PC-9 (cell line): ENCODE measurements around the gene ZNF343. TPM values are rescaled to one million over a fixed set of nuclear protein-coding genes. Genes with fewer than 3 reads are reported as not detected.
"Not testable (repeated sequence)": the region's sequence is repeated elsewhere in the genome, so short reads cannot be mapped to it uniquely, and the experiment has no call there.

Experiments
- BruUV-seq: library from RNA; stranded (reverse); fragments of 400-500 nt; replicated peaks from 2 replicates; lab custom pipeline; 2021; lab: Mats Ljungman, UMichigan
- CTCF ChIA-PET: fragments of 300-600 bp; sonication (Branson Sonifier 250); formaldehyde crosslinking; loops from one replicate; lab custom pipeline; 2022; ENCODE audit warnings: antibody characterized with exemption; lab: Charles Lee
- POLR2A ChIA-PET: fragments of 300-600 bp; sonication (Branson Sonifier 250); formaldehyde crosslinking; loops from one replicate; lab custom pipeline; 2022; ENCODE audit warnings: antibody characterized with exemption; ENCODE audit not compliant: unreplicated experiment; lab: Charles Lee
- DNase-seq, 2 experiments: peaks; one replicate each; pipeline versions ENCODE4 v3.0.0 to v3.0.0-alpha.2; 2015 to 2022; ENCODE audit warnings: mixed read lengths in 1 of 2
- H2AFZ ChIP-seq: fragments of 200-600 bp; sonication (generic); 2 replicates; pipeline ENCODE4 v1.8.1; 2017; ENCODE audit warnings: antibody characterized with exemption
- H3F3A ChIP-seq: fragments of 200-600 bp; sonication (generic); 2 replicates; pipeline ENCODE4 v1.8.1; 2017; ENCODE audit warnings: antibody characterized with exemption, mild to moderate bottlenecking, low read depth; ENCODE audit not compliant: insufficient read depth
- H3K27ac ChIP-seq: fragments of 200-600 bp; sonication (generic); 2 replicates; pipeline ENCODE4 v1.6.1; 2016; ENCODE audit warnings: mixed run types
- H3K27me3 ChIP-seq: fragments of 200-600 bp; sonication (generic); 2 replicates; pipeline ENCODE4 v1.6.1; 2016; ENCODE audit warnings: low read depth, mixed run types; ENCODE audit not compliant: insufficient read depth
- H3K36me3 ChIP-seq: fragments of 200-600 bp; sonication (generic); 2 replicates; pipeline ENCODE4 v1.6.1; 2016; ENCODE audit warnings: low read depth, mixed run types
- H3K4me1 ChIP-seq: fragments of 200-600 bp; sonication (generic); replicated peaks from 2 replicates; pipeline ENCODE4 v1.6.1; 2016; ENCODE audit warnings: mixed run types; ENCODE audit not compliant: insufficient read depth
- H3K4me2 ChIP-seq: fragments of 200-600 bp; sonication (generic); 2 replicates; pipeline ENCODE4 v1.6.1; 2017; ENCODE audit warnings: mixed run types
- H3K4me3 ChIP-seq: fragments of 200-600 bp; sonication (generic); 2 replicates; pipeline ENCODE4 v1.6.1; 2016; ENCODE audit warnings: mixed run types
- H3K79me2 ChIP-seq: fragments of 200-600 bp; sonication (generic); 2 replicates; pipeline ENCODE4 v1.6.1; 2017; ENCODE audit warnings: low read depth, mixed run types
- H3K9me2 ChIP-seq: fragments of 200-600 bp; sonication (generic); 2 replicates; pipeline ENCODE4 v1.8.1; 2017; ENCODE audit warnings: mild to moderate bottlenecking; ENCODE audit not compliant: insufficient read depth
- H3K9me3 ChIP-seq: fragments of 200-600 bp; sonication (generic); 2 replicates; pipeline ENCODE4 v1.8.1; 2016; ENCODE audit warnings: low read depth; ENCODE audit not compliant: insufficient read depth
- H4K20me1 ChIP-seq: fragments of 200-600 bp; sonication (generic); 2 replicates; pipeline ENCODE4 v1.8.1; 2017; ENCODE audit not compliant: insufficient read depth
- EZH2 ChIP-seq: fragments of 200-600 bp; sonication (generic); IDR thresholded peaks from 2 replicates; pipeline ENCODE4 v1.8.0; 2017; ENCODE audit warnings: antibody characterized with exemption, low read depth
- intact Hi-C: fragments of 100-400 bp; cut with micrococcal nuclease; formaldehyde crosslinking; loops from one replicate; pipeline ENCODE4 v1.10.0; 2022; ENCODE audit not compliant: unreplicated experiment
- total RNA-seq: library from RNA; stranded (reverse); gene quantifications from 2 replicates; pipeline ENCODE4 v1.2.3, GENCODE V29; 2021
- TF ChIP-seq, protein P1 (sequence below): fragments of 200-600 bp; sonication (generic); conservative IDR thresholded peaks from 2 replicates; pipeline ENCODE4 v1.6.1; 2017; ENCODE audit warnings: mixed run types, antibody characterized with exemption, mild to moderate bottlenecking, moderate library complexity

ZNF343 gene
- total RNA-seq, 1 experiment from 2014 or later: 10.0 TPM

DNA sequence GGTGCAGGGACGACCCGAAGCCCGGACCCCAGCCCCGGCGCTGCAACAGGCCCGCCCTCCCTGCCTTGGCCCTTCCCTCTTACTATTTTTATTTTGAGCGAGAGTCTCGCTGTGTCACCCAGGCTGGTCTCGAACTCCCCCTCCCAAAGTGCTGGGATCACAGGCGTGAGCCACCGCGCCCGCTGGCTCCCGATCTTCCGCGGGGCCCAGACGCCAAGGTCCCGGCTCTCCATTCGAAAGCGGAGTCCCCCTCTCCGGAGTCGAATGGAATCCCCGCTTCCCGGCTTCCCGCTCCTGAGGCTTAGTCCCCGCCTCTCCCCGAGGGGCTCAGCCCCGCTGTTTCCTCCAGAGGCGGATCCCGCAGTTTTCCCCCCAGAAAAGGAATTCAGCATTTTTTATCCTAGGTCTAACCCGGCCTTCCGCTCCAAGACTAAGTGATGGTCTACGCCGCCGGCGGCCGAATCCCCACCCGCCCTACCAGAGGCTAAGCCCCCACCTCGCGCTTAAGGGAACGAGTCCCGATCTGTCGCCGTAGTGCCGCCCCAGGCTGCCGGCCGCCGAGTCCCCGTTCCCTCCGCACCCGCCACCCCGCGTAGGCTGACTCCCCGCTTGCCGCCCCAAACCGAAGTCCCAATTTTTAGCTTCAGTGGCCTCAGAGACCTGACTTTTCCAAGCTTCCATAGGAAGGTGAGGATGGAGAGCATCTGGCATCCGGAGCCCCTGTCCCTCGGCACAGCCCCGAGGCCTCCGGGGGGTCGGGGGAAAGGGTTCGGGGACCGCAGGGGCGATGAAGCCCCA lies 16.2 kb upstream of the ZNF343 start:
- H3K4me2 ChIP-seq: peak overlapping the region; percentile 98
- TF ChIP-seq EZH2: no peak
- TF ChIP-seq, protein P1, sequence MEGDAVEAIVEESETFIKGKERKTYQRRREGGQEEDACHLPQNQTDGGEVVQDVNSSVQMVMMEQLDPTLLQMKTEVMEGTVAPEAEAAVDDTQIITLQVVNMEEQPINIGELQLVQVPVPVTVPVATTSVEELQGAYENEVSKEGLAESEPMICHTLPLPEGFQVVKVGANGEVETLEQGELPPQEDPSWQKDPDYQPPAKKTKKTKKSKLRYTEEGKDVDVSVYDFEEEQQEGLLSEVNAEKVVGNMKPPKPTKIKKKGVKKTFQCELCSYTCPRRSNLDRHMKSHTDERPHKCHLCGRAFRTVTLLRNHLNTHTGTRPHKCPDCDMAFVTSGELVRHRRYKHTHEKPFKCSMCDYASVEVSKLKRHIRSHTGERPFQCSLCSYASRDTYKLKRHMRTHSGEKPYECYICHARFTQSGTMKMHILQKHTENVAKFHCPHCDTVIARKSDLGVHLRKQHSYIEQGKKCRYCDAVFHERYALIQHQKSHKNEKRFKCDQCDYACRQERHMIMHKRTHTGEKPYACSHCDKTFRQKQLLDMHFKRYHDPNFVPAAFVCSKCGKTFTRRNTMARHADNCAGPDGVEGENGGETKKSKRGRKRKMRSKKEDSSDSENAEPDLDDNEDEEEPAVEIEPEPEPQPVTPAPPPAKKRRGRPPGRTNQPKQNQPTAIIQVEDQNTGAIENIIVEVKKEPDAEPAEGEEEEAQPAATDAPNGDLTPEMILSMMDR: peak; percentile 41; the same call in 1 of the 2 replicates
- no peaks in the 10 kb centered on the region for H4K20me1 ChIP-seq
- peaks cover 21% of the 10 kb centered on the region for H3K27me3 ChIP-seq
- DNase-seq: peak in 1 of 2 experiments; percentile 48
- ChIA-PET CTCF (interaction anchor here (0.6 to 1.0 kb wide), 5 partner anchors 11 to 376 kb away, joined by 3 to 14 read pairs (median 4); partner anchors contain the start of gene SNRPB), POLR2A (no interaction called here)
- H2AFZ ChIP-seq: peak overlapping the region; percentile 99
- no peak overlapping the region for H3K27ac ChIP-seq
- no peaks in the 10 kb centered on the region for H3K79me2 ChIP-seq
- no peaks in the 10 kb centered on the region for H3K36me3 ChIP-seq
- no peaks in the 10 kb centered on the region for H3K9me3 ChIP-seq
- H3K9me2 ChIP-seq: no peaks in the 10 kb centered on the region
- H3F3A ChIP-seq: no peaks in the 10 kb centered on the region
- BruUV-seq: TSS peak; percentile 72
- H3K4me3 ChIP-seq: peak overlapping the region; percentile 98
- intact Hi-C loops: loop anchor here (1.0 kb wide), 1 partner anchor 122 kb away; no protein-coding TSS in a partner anchor
- H3K4me1 ChIP-seq: no peaks in the 10 kb centered on the region

GRCh38 chr20:2523919-2524708 lies 15.4 kb upstream of the ZNF343 start:
- TSS peak; percentile 64 for BruUV-seq
- peak overlapping the region; percentile 98 for H3K4me3 ChIP-seq
- H3K4me1 ChIP-seq: no peaks in the 10 kb centered on the region
- POLR2A ChIA-PET: interaction anchor here (0.5 kb wide), 1 partner anchor 780 kb away, joined by 4 read pairs; no protein-coding TSS in a partner anchor
- no peak overlapping the region for H3K27ac ChIP-seq
- no peaks in the 10 kb centered on the region for H3K36me3 ChIP-seq
- H3K79me2 ChIP-seq: no peaks in the 10 kb centered on the region
- no peaks in the 10 kb centered on the region for H3K9me2 ChIP-seq
- peak overlapping the region; percentile 99 for H2AFZ ChIP-seq
- H3K9me3 ChIP-seq: no peaks in the 10 kb centered on the region
- peaks cover 15% of the 10 kb centered on the region for H3K27me3 ChIP-seq
- intact Hi-C loops: loop anchor here (1.0 kb wide), 1 partner anchor 123 kb away; no protein-coding TSS in a partner anchor
- DNase-seq: peak; percentile 44 to 82
- CTCF ChIA-PET: interaction anchor here (0.6 to 1.0 kb wide), 7 partner anchors 10 to 530 kb away, joined by 3 to 14 read pairs (median 4); partner anchors contain the start of gene SNRPB
- no peak for TF ChIP-seq EZH2
- TF ChIP-seq, protein P1: peak; percentile 96
- no peaks in the 10 kb centered on the region for H4K20me1 ChIP-seq
- H3K4me2 ChIP-seq: peak overlapping the region; percentile 98
- no peaks in the 10 kb centered on the region for H3F3A ChIP-seq

- H3K27ac ChIP-seq, H3F3A ChIP-seq, H3K36me3 ChIP-seq, DNase-seq, H4K20me1 ChIP-seq, H3K9me3 ChIP-seq, H3K4me2 ChIP-seq, H3K4me1 ChIP-seq, intact Hi-C loops, H3K79me2 ChIP-seq, BruUV-seq, H3K27me3 ChIP-seq, H3K4me3 ChIP-seq, H3K9me2 ChIP-seq, H2AFZ ChIP-seq: not testable (repeated sequence)
- CTCF ChIA-PET: interaction anchor here (0.6 kb wide), 3 partner anchors 16 to 531 kb away, joined by 3 to 6 read pairs (median 5); no protein-coding TSS in a partner anchor
- POLR2A ChIA-PET: interaction anchor here (0.6 to 0.8 kb wide), 2 partner anchors 129 to 710 kb away, joined by 9 to 11 read pairs; no protein-coding TSS in a partner anchor
These were observed 14.2 kb upstream of the ZNF343 start for GRCh38 chr20:2522826-2523429.
